Stimulated activated CD8-positive, alpha-beta memory T cell treated with anti-CD3 and anti-CD28 coated beads, Interleukin-4, amount 100 ng/mL, for 1 hour (primary cell): Measurements from ENCODE around the gene TLN1.

Source experiments
- DNase-seq, 2 donors: peaks; one replicate each; pipeline ENCODE4 v3.0.0-alpha.2; 2020; ENCODE audit warnings: low read depth in 2 of 2, low spot score in 1 of 2

Gene TLN1

DNA sequence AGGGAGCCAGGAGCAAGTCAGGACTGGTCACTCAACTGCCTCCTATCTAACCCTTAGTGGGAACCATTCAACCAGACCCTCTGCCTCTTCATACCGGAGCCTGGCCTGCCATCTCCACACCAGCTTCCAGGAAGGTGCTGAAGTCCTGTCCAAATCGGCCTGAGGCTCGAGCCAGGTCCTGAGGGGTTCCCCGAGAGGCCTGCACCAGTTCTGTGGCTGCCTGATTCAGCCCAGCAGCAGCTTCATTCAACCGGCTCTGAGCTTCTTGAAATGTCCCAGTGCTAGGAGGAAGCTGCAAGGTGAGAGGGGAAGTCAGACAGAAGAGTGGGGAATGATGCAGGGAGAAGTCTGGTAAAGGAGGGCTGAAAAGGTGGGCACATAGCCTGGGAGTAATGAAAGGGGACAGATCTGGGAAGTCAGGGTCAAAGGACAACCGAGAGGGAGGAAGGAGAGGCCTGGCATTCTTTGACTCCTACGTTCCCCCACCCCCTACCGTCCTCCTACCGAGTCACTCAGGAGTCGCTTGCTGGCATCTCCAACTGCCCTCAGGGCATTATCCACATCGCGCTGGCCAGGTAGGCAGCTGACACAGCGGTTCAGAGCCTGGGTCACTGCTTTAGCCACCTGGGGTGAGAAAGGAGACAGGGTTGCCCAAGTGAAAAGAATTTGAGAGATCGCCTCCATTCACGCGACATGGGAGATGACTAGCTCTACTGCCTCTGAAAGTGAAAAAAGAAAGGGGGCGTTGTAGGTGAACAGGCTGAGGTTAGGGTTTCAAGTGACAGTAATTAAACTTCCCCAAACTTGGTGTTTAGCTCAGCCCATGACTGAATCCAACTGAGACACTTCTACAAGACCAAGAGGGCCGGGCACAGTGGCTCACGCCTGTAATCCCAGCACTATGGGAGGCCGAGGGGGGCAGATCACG, 20.2 kb downstream of the TLN1 start:
- DNase-seq, result no peak

DNA sequence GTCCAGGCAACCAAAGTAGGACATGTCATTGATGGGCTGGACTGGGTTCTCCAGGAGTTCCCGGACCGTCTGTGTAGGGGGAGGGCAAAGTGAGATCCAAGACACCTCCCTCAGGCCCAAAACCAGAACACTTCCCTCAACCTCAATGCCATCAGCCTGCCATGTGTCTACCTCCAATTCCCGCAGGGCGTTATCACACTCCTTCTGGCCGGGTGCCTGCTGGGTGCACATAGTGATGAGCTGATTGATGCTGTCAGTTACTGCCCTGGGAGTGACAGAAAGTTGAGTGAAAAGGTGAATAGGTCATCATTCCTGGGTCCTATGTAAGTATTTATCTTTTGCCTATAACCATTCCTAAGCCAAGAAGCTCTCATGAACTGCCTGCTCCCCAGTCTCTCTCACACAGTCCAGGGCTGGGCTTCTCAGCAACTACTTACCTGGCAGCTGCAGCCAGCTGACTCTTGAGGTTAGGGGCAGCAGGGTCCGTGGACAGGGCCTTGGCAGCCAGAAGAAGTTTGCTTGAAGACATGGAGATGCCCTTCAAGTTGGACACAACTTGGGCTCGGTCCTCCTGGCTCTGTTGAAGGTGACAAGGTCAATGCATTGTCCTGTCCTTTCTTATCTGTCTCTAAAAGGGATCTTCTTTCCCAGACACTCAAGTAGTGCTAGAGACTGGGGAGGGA, 21.0 kb downstream of the TLN1 start:
- DNase-seq, result no peak

DNA sequence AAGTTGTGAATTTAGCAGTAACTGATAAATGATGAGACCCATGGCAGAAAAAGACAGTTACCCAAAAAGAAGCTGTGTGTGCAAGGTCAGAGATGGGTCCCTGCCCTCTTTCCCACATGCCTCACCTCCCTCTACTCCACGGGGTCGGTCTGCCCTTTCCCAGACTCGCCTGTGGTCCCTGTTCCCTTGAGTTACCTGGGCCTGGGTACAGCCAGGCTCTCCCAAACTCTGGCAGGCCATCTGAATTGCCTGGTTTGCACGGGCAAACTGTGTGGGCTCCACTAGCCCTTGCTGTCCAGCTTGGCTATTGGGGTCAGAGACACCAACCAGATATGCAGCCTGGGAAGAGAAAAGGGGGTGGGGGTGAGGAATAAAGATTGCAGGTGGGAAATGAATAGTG, 23.8 kb downstream of the TLN1 start:
- DNase-seq, result no peak

DNA sequence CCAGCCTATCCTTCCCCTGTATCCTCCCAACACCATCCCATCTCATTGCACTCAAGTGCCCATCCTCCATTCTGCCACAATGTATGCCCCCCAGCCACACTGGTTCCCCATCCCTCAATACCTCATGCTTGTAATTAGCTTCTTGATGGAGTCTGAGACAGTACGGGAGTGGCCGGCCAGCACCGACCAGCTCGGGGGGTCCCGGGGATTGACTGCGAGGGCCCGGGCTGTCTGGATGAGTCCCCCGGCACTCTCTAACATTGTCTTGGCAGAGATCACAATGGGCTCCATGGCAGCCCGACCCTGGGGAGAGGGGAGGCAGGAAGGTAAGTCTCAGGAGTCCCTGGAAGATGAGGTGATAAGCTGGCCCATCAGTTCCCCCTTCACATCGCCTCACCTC, 25.0 kb downstream of the TLN1 start:
- no peak for DNase-seq

DNA sequence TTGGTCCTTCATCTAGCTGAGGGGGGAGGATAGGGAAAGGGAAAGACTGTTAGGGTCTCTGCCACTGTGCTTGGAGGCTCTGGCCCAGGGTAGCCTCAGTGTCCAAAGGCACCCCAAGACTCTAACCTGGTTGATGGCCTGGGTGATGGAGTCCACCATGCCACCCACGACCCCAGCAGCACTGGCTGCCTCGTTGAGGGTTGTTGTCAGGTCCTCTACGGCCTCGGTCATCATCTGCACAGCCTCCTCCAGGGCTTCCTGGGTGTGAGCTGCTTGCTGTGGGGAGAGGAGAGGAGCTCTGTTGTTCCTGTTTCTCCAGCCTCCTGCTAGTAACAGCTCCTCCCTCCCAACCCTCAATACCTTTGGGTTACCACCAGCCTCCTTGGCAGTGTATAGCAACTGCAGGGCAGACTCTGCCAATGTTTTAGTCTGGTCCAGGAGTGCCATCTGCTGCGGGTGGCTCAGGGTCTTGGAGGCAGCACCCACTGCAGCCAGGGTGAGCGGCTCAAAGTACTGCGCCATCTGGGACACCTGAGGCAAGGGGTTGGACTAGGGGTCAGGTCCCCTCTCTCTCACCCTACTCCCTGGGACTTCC, 26.1 kb downstream of the TLN1 start:
- DNase-seq, result no peak

DNA sequence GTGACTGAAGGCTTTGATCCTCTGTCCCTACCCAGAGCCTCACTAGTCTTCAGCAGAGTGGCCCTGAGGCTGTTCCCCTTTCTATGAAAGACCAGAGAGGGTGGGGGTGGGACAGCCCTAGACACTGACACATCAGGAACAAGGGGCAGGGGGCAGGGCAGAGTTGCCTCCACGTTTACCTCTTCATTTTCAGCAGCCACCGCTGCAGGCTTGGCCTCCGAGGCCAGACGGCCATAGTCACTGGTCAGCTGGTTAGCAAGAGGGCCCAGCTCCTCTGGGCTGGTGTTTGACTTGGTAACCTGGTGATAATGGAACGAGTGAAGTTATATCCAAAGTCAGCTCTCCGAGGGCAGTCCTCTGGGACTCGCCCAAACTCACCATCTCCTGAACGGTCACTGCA, 26.6 kb downstream of the TLN1 start:
- DNase-seq, result no peak

DNA sequence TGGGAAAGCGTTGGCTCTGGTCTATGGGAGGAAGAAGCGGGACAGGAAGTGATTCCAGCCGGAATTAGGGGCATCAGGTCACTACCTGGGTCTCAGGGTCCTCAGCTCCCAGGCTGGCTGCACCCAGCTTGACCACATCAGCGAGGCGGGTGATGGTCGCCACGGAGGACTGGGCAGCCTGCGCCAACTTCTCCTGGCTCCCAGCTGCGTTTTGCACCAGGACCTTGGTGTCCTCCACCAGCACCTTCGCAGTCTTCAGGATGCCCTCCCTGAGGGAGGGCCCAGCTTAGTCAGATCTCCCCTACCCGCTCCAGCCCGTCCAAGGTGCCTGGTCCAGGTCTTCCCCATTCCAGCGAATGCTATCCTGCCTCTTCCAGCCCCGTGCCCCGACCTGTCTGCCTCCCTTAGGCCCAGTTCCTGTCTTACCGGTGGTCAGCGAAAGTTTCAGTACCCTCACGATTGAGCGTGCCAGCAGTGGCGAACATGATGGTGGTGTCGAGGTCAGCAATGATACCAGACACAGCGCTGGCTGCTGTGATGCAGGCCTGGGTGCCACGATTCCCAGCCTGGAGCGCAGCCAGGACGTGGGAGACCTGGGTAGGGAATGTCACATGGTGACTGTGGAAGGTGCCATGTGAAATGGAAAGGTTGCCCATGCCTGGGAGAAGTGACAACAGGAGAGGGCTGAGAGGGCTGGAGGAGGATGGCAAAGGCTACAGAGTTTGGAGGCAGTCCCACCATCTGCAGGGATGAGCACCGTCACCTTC, 27.9 kb downstream of the TLN1 start:
- no peak for DNase-seq

DNA sequence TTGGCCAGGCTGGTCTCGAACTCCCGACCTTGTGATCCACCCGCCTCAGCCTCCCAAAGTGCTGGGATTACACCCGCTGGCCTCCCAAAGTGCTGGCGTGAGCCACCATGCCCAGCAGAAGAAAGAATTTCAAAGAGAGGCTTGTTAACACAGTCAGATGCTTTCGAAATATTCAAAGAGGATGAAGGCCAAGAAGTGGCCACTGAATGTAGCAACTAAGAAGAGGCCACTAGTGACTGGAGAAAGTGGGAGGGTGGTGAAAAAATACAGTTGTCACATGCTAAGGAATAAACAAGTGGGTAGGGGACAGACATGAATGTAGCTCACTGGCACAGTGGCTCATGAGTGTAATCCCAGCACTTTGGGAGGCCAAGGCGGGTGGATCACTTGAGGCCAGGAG, 29.3 kb downstream of the TLN1 start:
- no peak for DNase-seq

DNA sequence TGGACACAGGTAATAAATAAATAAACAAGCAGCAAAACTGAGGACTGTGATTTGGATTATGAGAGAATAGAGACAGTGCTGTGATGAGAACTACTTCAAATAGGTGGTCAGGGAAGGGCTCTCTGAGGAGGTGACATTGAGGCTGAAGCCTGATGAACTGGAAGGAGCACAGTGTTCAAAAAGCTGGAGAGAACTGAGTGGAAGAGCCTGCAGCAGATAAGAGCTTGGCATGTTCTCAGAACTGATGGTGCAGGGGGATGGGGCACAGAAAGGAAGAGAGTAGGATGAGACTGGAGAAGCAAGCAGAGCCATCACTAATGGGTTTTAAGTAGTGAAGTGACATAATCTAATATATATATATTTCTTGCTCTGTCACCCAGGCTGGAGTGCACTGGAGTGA, 31.1 kb downstream of the TLN1 start:
- no peak for DNase-seq

DNA sequence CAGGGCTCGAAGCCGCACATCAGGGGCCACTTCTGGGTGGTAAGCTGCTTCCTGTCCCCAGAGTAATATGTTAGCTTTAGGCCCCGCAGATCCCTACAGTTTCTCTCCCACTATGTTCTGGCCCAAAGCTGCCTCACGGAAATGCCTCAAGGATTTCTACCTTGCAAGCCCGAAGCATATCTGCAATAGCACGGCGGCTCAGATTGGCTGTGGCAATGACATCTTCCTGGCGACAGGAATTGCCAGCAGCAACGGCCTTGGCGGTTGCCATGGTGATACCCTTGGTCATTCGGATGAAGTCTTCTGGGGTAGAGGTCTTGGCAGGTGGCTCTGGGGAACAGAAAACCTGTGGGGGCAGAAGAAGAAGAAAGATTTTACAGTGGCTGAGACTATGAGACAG, 32.0 kb downstream of the TLN1 start:
- no peak for DNase-seq

DNA sequence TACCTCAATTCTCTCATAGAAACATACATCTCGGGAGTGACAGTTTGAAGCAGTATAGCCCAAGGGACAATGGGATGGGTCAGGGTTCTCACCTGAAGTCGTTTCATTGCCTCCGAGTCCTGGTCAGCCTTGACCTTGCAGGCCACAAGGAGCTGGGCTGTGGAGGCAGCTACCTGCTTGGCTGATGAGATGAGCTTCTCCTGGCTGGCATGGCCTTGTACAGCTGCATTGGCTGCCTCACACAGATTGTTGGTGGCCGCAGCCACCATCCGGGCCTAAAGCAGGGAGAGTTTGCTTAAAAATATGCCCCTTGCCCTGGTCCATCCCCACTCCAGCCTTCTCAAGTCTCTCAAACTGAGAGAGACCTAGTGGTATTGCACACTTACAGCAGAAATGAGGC, 33.8 kb downstream of the TLN1 start:
- no peak for DNase-seq

DNA sequence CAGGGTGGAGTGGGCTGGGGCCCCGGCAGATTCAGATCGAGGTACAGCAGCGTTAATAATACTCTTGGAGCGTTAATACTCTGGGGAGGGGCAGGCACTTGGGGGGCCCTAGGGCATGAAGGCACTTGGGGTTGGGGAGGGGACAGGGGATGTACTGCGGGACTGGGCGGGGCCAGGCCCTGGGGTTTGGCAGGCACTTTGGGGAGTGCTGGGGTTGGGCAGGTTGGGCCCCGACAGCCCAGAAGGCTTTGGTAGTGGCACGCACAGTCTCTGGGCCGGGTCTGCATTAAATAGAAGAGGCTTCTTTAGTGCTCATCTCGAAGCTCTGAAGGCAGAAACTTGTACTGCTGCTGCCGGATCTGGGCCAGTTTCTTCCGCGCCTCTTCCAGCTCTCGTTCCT, 34.5 kb downstream of the TLN1 start:
- DNase-seq, result no peak

DNA sequence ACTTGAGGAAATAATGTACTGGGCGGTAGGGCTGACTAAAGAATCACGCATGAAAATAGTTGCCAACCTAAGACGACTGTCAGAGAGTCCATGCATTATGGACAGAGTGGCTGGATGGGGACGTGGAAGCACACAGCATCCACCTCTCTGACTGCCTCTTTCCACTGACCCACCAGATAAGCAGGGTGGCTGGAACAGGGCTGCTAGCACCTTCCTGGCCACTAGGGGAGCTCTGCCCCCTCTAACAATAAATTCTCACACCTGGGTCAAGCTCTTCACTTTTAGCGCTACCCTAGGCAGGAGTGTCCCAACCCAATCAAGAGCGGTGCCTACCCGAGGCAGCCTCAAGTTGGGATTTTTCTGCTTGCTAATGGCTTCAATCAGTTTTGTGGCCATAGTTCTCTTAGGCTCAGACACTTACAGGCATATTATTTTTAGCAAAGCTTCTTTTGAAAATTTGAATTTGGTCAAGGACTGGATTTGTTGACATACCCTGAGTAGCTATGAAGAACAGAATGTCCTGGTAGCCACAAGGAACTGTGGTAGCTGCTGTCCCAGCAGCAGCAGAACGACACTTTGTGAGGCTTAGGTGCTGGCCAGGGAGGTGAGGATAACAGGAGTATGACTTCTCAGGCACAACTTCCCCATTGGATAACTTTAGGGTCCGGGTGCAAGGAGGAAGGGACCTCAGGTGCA, 35.3 kb downstream of the TLN1 start:
- DNase-seq, result peak; percentile 15 to 27

DNA sequence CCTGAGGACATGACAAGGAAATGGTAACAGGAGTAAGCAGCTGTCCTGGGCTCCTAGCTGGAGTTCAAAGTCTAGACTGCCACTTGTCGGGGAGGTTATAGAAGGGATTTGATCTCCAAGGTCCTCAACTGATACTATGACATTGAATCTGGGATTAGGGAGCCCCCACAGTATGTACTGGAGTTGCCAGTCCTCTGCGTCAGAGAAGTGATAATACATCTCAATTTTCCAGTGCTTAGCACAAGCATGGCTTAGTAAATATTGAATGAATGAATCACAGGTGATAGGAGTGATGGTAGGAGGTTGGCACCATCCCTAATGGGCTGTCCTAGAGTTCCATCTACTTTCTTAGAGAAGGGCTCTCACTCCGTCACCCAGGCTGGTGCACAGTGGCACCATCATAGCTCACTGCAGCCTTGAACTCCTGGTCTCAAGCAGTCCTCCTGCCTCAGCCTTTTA, 36.0 kb downstream of the TLN1 start:
- DNase-seq, result no peak

DNA sequence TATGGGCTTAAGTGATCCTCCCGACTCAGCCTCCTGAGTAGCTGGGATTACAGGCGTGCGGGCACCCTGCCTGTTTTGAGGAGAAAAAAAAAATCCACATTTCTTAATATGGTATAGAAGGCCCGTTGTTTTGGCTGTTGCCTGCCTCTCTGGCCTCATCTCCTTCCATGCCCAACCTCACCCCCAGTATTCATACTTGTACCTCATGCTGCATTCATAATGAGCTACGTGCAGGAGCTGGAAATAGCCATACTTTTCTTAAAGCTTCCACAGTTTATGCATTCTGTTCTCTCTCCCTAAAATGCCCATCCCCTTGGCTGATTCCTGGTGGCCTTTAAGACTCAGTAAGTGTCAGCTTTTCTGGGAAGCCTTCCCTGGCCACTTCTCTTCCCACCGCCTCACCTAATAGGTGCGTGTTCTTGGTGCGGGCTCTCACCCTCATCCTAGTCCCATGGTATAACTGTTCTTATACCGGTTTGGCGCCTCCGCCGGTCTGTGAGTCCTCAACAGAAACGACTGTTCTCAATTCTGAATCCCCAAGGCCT, 40.2 kb downstream of the TLN1 start:
- no peak for DNase-seq

DNA sequence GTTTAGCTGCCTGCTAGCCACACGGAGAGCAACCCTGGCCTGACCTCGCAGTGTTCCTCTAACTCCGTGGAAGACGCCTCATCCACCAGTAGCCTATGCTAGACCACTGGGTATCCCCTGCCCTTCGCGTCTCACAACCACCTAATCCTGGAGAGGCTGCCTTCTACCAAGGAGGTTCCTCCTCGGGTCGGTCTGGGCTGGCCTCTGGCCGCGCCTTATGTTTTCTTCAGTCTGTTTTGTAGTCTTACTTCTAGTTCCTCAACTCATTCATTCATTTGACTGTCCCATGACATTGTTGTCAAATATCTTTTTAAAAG, 40.7 kb downstream of the TLN1 start:
- no peak for DNase-seq

DNA sequence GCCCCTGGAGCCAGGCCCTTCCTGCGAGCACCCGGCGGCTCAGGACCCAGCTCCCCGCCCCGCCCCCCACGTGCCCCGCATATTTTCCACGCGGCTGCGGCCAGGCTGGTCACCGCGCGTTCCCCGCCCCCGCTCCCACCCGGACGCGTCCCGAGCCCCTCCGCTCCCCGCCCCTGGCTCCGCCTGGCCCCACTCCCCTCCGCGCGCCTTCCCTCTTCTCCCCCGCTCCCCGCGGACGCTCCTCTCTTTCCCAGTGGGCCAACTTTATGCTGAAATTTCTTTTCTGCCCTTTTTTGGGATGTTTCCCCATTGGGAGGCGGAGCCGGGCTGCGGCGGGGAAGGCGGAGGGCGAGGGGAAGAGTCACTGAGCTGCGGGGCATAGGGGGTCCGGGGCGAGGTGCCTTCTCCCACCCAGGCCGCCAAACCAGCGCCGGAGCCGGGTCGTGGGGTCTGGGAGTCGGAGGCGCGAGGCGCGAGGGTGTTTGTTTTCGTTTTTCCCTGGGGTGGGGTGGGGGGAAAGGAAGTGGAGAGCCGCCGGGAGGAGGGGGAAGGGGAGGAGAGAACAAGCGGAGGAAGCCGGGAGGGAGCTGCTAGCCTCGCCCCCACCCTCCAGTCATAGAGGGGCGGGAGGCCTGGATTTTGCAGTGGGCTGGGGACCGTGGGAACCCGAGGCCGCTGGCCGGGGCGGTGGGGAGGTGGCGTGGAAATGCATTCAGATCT, 41.2 kb downstream of the TLN1 start:
- DNase-seq, result peak in 1 of 2 donors; percentile 4

DNA sequence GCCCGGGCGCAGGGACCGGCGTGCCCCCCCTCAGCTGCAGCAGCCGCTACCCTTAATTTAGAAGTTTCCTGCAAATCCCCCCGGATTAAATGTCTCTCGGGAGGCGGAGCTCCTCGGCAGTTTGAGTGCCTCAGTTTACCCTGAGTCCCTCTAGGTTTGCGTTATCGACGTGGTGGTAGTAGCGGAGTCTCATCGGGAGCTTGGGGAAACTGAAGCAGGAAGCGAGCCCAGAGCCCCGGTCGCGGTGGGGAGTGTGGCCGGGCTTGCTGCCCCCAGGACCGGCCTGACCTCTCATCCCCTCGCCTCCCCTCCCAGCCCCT, 41.7 kb downstream of the TLN1 start:
- DNase-seq, result no peak

DNA sequence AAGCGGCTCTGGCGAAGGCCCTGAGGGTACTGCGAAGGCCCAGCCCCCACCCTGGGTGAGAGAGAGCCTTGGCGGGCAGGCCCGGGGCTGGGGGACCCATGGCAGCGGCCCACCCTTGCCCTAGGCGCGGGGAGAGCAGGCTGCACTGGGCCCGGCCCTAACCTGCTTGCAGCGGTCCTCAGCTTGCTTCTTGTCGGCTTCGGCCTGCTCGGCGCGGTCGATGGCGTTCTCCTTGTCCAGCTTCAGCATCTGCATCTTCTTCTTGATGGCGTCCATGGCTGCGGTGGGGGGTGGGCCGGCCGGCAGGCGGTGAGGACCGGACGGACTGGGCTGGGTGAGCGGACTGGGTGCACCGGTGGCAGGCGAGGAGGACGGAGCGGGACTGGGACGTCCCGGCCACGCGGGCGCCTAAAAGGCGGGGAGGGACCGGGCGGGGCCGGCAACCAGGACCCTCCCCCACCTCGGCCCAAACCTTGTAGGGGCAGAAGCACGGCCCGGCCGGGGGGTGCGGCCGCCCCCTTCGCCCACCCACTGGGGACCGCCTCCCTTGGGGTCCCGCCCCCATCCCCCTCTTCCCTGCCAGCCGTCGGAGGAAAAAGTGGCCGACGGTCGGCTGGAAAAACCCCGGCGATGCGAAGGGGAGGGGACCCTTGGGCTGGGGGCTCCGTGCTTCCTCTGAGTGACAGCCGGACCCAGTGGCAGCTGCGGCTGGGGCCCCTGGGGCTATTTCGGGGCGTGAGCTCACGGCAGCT, 42.3 kb downstream of the TLN1 start, which contains the start of gene TPM2:
TSS of gene TPM2 (minus strand) at position 384 of the 752 bp plus-strand sequence. CDS start at position 276, 108 bp downstream.
- no peak for DNase-seq
